GM21528 (cell line): ENCODE data around the gene RASAL2.
"Not testable (repeated sequence)": the region's sequence is repeated elsewhere in the genome, so short reads cannot be mapped to it uniquely, and the experiment has no call there.

Source experiments
- ATAC-seq: cut with Tn5 transposase; IDR thresholded peaks from one replicate; pipeline ENCODE4 v1.9.1; 2021; ENCODE audit warnings: mild to moderate bottlenecking, moderate library complexity; ENCODE audit not compliant: unreplicated experiment, low FRiP score

Gene RASAL2

GRCh38 chr1:178330153-178330552 lies 236.2 kb downstream of the RASAL2 start:
- ATAC-seq, result no peak

GRCh38 chr1:178330848-178331497 lies 237.1 kb downstream of the RASAL2 start:
- no peak for ATAC-seq

- no peak for ATAC-seq
These were observed 241.5 kb downstream of the RASAL2 start for GRCh38 chr1:178335426-178335825.

- ATAC-seq, result no peak
These were observed 243.3 kb downstream of the RASAL2 start for GRCh38 chr1:178337091-178337706.

- no peak for ATAC-seq
These were observed 245.9 kb downstream of the RASAL2 start for GRCh38 chr1:178339834-178340233.

- no peak for ATAC-seq
These were observed 247.5 kb downstream of the RASAL2 start for GRCh38 chr1:178341261-178341956.

- ATAC-seq, result no peak
These were observed 248.8 kb downstream of the RASAL2 start for GRCh38 chr1:178342745-178343144.

- no peak for ATAC-seq
These were observed 250.7 kb downstream of the RASAL2 start for GRCh38 chr1:178344513-178345091.

- no peak for ATAC-seq
These were observed 251.3 kb downstream of the RASAL2 start for GRCh38 chr1:178345238-178345637.

- ATAC-seq, result no peak
These were observed 251.9 kb downstream of the RASAL2 start for GRCh38 chr1:178345807-178346206.

GRCh38 chr1:178349801-178350200 lies 255.9 kb downstream of the RASAL2 start:
- no peak for ATAC-seq

- not testable (repeated sequence) for ATAC-seq
These were observed 258.0 kb downstream of the RASAL2 start for GRCh38 chr1:178351911-178352310.

- ATAC-seq, result no peak
These were observed 259.0 kb downstream of the RASAL2 start for GRCh38 chr1:178352790-178353416.

GRCh38 chr1:178353524-178353923 lies 259.6 kb downstream of the RASAL2 start:
- ATAC-seq, result no peak

- ATAC-seq, result no peak
These were observed 260.9 kb downstream of the RASAL2 start for GRCh38 chr1:178354816-178355215.

GRCh38 chr1:178356299-178356698 lies 262.4 kb downstream of the RASAL2 start:
- no peak for ATAC-seq

GRCh38 chr1:178358456-178358855 lies 264.6 kb downstream of the RASAL2 start:
- no peak for ATAC-seq

- no peak for ATAC-seq
These were observed 266.5 kb downstream of the RASAL2 start for GRCh38 chr1:178360421-178360820.

GRCh38 chr1:178361847-178362246 lies 267.9 kb downstream of the RASAL2 start:
- no peak for ATAC-seq

GRCh38 chr1:178362747-178363146 lies 268.8 kb downstream of the RASAL2 start:
- no peak for ATAC-seq

GRCh38 chr1:178364782-178365181 lies 270.9 kb downstream of the RASAL2 start:
- ATAC-seq, result no peak
